Activated CD4-positive, alpha-beta memory T cell treated with anti-CD3 and anti-CD28 coated beads for 36 hours (primary cell): ENCODE measurements around the gene FTO. TPM values are rescaled to one million over a fixed set of nuclear protein-coding genes. Genes with fewer than 3 reads are reported as not detected.

Experiments
- CTCF ChIA-PET: fragments of 350-600 bp; sonication (Branson Sonifier 250); formaldehyde crosslinking; loops from one replicate; lab custom pipeline; 2021; ENCODE audit warnings: antibody characterized with exemption, inconsistent platforms; lab: Charles Lee
- POLR2A ChIA-PET: fragments of 350-600 bp; sonication (Branson Sonifier 250); formaldehyde crosslinking; loops from one replicate; lab custom pipeline; 2021; ENCODE audit warnings: antibody characterized with exemption; lab: Charles Lee
- DNase-seq: peaks from one replicate; pipeline ENCODE4 v3.0.0-alpha.2; 2020
- H3K27ac Mint-ChIP-seq: one replicate; pipeline ENCODE4 v1.8.0; 2021; ENCODE audit warnings: mixed read lengths
- H3K27me3 Mint-ChIP-seq: one replicate; pipeline ENCODE4 v1.8.0; 2021; ENCODE audit warnings: mixed read lengths
- H3K36me3 Mint-ChIP-seq: one replicate; pipeline ENCODE4 v1.8.0; 2021; ENCODE audit warnings: mixed read lengths
- H3K4me1 Mint-ChIP-seq: one replicate; pipeline ENCODE4 v1.8.0; 2021; ENCODE audit warnings: low read depth, mixed read lengths
- H3K4me3 Mint-ChIP-seq: one replicate; pipeline ENCODE4 v1.8.0; 2021; ENCODE audit warnings: mild to moderate bottlenecking, mixed read lengths
- H3K9me3 Mint-ChIP-seq: one replicate; pipeline ENCODE4 v1.8.0; 2021; ENCODE audit warnings: mixed read lengths
- intact Hi-C: fragments of 100-400 bp; cut with micrococcal nuclease; formaldehyde crosslinking; loops from one replicate; pipeline ENCODE4 v1.15.1; 2023
- total RNA-seq, 2 experiments: library from RNA; stranded (reverse); gene quantifications; one replicate each; pipeline ENCODE4 v1.2.3, GENCODE V29; 2021

FTO gene
- total RNA-seq, 2 experiments from 2014 or later, result 50.7 to 53.1 TPM

DNA sequence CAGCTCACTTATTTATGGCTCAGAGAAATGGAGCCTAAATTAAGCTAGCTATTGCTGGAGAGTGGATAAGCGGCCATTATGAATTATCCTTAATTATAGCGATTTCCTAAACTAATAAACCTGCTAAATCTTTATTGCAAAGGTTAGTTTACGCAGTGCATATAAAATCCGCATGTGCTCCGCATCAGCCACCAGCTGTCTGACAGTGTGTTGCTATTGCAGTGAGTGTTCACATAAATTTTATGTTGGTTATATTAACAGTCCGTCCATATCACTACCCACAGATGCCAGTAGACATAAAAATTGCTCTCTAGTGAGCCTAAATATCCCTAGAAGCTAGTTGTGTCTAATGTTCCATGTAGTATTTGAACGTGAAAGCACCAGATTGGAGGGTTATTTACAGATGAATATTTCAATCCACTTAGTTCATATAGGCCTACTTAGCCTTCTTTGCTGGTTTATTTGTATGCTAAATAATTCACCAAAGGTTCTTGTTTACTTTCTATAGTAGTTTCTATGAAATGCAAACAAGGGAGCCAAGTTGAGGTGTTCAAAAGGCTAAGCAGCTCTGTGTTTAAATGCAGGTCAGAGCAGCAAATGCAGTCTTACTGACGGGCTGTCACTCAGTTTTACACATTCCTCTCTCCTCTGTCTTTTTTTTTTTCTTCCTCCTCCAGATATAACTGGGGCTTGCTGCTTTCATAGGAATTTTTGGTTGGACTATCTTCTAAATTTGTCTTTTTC lies 363.5 kb downstream of the FTO start:
- H3K4me1 Mint-ChIP-seq, result no peaks in the 10 kb centered on the region
- intact Hi-C loops, result no loop called here
- no peak overlapping the region for H3K4me3 Mint-ChIP-seq
- CTCF ChIA-PET, result no interaction called here
- H3K27me3 Mint-ChIP-seq, result no peaks in the 10 kb centered on the region
- H3K9me3 Mint-ChIP-seq, result no peaks in the 10 kb centered on the region
- POLR2A ChIA-PET, result no interaction called here
- no peaks in the 10 kb centered on the region for H3K36me3 Mint-ChIP-seq
- H3K27ac Mint-ChIP-seq, result no peak overlapping the region
- no peak for DNase-seq

DNA sequence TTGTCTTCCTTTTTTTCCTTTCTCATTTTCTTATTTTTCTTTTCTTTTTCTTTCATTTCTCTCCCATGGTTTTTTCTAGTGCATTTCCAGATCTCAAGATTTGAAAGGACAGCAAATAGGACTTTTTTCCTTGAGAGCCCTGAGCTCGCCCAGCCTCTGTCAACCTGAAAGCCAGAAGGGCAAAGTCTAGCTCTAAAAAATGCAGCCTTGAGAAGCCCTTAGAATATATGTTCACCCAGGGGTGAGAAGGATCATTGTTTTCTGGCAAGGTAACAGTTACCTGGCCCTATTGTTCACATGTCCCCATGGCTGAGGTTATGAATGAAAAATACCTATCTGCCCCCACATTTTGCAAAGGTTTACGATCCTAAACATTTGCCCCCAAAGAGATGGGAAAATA lies 364.3 kb downstream of the FTO start:
- ChIA-PET CTCF (no interaction called here), POLR2A (no interaction called here)
- H3K4me1 Mint-ChIP-seq, result no peaks in the 10 kb centered on the region
- H3K27me3 Mint-ChIP-seq, result no peaks in the 10 kb centered on the region
- intact Hi-C loops, result no loop called here
- no peak overlapping the region for H3K4me3 Mint-ChIP-seq
- H3K36me3 Mint-ChIP-seq, result no peaks in the 10 kb centered on the region
- H3K9me3 Mint-ChIP-seq, result no peaks in the 10 kb centered on the region
- no peak overlapping the region for H3K27ac Mint-ChIP-seq
- no peak for DNase-seq

DNA sequence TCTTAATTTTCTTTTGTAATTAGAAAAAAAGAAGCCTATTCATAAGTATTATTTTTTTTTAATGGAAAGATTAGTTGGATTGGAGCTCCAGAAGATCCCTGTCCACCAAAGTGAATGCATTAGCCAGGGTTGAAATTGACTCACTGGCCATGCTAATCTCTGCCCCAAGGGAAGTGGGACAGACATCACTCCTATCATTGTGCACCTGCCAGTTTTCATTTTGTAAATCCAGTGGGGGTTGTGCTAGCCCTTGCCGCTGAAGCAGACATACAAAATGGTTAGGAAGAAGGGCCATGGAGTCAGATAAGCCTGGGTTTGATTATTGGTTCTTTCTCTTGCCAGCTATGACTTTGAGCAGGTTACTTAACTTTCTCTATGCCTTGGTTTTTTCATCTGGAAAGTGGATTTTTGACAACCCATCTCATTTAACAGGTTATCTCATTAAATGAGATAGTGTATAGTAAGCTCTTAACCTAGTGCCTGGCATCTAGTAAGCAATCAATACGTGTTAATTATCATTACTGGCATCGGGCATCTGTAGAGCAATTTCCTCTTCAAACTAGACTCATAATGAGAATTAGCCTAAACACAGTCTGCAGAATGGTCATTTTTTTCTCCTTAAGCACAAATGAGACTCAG lies 365.8 kb downstream of the FTO start:
- no peak overlapping the region for H3K4me3 Mint-ChIP-seq
- H3K27me3 Mint-ChIP-seq, result no peaks in the 10 kb centered on the region
- ChIA-PET POLR2A (no interaction called here), CTCF (no interaction called here)
- no peak for DNase-seq
- H3K4me1 Mint-ChIP-seq, result no peaks in the 10 kb centered on the region
- no peaks in the 10 kb centered on the region for H3K36me3 Mint-ChIP-seq
- no peak overlapping the region for H3K27ac Mint-ChIP-seq
- H3K9me3 Mint-ChIP-seq, result no peaks in the 10 kb centered on the region
- intact Hi-C loops, result no loop called here

DNA sequence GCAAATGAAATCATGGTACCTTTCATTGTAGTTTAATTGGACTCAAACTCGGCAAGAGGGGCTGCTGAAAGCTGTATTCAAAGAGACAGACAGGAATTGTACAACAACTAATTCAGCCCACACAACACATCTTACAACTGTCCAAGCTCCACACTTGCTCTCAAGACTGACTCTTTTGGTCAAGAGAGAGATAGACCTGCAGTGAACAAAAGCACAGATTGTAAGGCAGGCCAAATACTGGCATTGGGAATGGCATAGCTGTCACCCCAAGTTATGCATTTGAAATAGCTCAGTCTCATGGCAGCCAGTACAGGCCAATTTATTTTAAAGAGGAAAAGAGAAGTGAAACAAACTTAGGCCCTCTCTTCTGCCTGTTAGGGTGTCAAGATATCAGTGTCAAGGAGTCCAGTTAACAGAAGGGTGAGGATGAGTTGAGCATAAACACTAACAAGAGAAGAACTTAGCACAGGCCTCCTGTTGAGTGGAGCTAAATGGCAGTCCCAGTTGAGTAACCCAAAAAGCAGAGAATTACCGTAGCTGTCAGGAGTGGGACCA lies 366.9 kb downstream of the FTO start:
- Mint-ChIP-seq H3K9me3 (no peaks in the 10 kb centered on the region), H3K4me3 (no peak overlapping the region), H3K27me3 (no peaks in the 10 kb centered on the region), H3K36me3 (no peaks in the 10 kb centered on the region), H3K4me1 (no peaks in the 10 kb centered on the region), H3K27ac (no peak overlapping the region)
- ChIA-PET CTCF (no interaction called here), POLR2A (no interaction called here)
- no peak for DNase-seq
- intact Hi-C loops, result no loop called here

DNA sequence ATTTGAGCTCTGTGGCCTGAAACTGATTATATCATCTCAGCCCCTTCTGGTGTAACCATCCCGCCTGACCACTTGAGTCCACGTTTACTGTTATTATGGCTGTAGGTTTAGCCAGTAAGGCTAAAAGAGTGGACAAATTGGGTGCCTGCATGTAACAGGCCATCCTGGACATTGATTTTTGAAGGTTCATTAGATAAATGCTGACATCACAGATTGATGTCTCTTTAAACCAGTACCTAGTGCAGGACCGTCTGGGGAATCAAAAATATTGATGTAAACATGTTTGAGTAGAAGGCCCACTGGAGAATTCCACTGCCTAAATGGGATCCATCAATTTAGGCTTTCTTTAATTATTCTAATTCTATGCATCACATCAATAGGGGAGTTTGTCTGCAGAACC lies 367.6 kb downstream of the FTO start:
- Mint-ChIP-seq H3K27ac (no peak overlapping the region), H3K9me3 (no peaks in the 10 kb centered on the region), H3K27me3 (no peaks in the 10 kb centered on the region), H3K36me3 (no peaks in the 10 kb centered on the region), H3K4me1 (no peaks in the 10 kb centered on the region), H3K4me3 (no peak overlapping the region)
- ChIA-PET CTCF (no interaction called here), POLR2A (no interaction called here)
- DNase-seq, result no peak
- intact Hi-C loops, result no loop called here

DNA sequence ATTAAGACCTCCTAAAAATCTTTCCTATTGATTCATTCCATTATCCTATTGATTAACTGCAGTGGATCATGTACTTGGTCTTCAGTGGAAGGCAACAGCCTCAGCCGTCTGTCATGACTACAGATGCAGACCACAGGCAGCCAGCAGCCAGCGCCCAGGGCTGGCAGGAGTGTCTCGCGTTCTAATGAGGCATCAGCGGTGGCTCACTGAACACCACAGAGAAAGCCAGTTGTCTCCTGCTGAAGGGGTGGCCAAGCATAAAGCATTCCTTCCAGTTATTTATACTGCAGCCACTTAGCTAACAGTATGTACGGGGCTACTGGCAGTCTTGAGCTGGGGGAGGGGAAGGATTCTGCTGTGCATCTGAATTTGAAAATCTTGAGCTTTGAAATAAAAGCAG lies 368.3 kb downstream of the FTO start:
- Mint-ChIP-seq H3K9me3 (no peaks in the 10 kb centered on the region), H3K4me3 (no peak overlapping the region), H3K27me3 (no peaks in the 10 kb centered on the region), H3K4me1 (no peaks in the 10 kb centered on the region), H3K27ac (no peak overlapping the region), H3K36me3 (no peaks in the 10 kb centered on the region)
- intact Hi-C loops, result no loop called here
- POLR2A ChIA-PET, result no interaction called here
- CTCF ChIA-PET, result no interaction called here
- DNase-seq, result no peak

DNA sequence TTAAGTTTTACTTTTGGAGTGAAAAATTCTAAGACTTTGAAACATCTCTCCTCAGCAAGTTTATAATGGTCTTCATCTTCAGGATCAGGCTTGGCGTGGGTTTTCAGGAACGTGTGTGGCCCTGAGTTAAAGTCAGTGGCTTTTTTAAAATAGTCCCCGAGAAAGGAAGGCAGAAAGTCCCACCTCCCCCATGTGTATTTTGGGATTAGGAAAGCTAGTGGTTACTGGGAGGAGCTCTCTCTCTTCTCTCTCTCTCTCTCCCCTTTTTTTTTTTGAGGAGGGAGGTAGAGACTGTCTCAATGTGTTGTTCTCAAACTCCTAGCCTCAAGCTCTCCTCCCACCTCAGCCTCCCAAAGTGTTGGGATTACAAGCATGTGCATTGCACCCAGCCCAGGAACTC lies 369.4 kb downstream of the FTO start:
- no peak overlapping the region for H3K27ac Mint-ChIP-seq
- H3K4me3 Mint-ChIP-seq, result no peak overlapping the region
- H3K9me3 Mint-ChIP-seq, result no peaks in the 10 kb centered on the region
- no peaks in the 10 kb centered on the region for H3K4me1 Mint-ChIP-seq
- DNase-seq, result no peak
- ChIA-PET POLR2A (no interaction called here), CTCF (no interaction called here)
- no peaks in the 10 kb centered on the region for H3K27me3 Mint-ChIP-seq
- intact Hi-C loops, result no loop called here
- no peaks in the 10 kb centered on the region for H3K36me3 Mint-ChIP-seq

DNA sequence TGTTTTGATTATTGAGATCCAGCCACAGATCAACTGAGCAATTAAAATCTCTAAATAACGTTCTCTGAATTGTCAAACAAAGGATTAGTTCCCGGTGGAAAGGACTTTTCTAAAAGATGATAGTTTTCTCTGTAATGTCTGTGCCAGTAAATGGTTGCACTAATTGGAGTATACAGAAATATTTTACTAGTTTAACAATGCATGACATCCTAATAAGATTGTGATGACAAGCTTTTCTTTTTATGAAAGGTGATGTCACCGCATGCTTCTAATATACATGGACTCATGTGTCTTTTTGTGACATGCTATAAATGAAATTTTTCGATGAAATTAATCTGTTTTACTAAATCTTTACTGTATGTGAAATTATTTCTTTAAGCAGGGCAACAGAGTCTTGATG lies 371.5 kb downstream of the FTO start:
- Mint-ChIP-seq H3K4me3 (no peak overlapping the region), H3K27me3 (no peaks in the 10 kb centered on the region), H3K27ac (no peak overlapping the region), H3K36me3 (no peaks in the 10 kb centered on the region), H3K4me1 (no peaks in the 10 kb centered on the region), H3K9me3 (no peaks in the 10 kb centered on the region)
- POLR2A ChIA-PET, result no interaction called here
- intact Hi-C loops, result no loop called here
- no peak for DNase-seq
- CTCF ChIA-PET, result no interaction called here

DNA sequence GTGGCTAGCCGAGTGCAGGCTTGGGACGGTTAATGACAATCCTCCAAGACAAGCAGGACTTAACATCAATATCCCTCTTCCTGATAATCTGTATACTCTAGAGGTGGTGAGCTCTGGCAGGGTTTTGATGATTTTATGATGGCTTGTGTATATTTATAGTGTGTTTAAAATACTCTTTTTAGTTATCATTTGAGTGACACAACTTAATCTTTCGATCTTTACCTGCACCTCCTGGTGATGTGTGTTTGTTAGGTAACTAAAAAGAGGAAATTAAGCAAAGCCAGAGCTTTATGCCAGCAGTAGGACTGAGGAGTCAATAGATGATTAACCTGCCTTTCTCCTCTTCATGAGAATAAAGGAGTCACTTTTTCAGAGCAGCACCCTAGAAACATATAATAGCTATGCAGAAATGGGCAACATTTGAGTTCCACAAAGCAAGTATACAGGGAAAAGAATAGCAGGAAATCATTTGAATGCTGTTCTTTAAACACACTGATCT lies 372.1 kb downstream of the FTO start:
- no peaks in the 10 kb centered on the region for H3K27me3 Mint-ChIP-seq
- H3K4me3 Mint-ChIP-seq, result no peak overlapping the region
- no peaks in the 10 kb centered on the region for H3K9me3 Mint-ChIP-seq
- POLR2A ChIA-PET, result no interaction called here
- no peak overlapping the region for H3K27ac Mint-ChIP-seq
- H3K4me1 Mint-ChIP-seq, result no peaks in the 10 kb centered on the region
- CTCF ChIA-PET, result interaction anchor here (0.5 kb wide), 1 partner anchor 1884 kb away, joined by 3 read pairs; no protein-coding TSS in a partner anchor
- DNase-seq, result no peak
- no peaks in the 10 kb centered on the region for H3K36me3 Mint-ChIP-seq
- intact Hi-C loops, result no loop called here

DNA sequence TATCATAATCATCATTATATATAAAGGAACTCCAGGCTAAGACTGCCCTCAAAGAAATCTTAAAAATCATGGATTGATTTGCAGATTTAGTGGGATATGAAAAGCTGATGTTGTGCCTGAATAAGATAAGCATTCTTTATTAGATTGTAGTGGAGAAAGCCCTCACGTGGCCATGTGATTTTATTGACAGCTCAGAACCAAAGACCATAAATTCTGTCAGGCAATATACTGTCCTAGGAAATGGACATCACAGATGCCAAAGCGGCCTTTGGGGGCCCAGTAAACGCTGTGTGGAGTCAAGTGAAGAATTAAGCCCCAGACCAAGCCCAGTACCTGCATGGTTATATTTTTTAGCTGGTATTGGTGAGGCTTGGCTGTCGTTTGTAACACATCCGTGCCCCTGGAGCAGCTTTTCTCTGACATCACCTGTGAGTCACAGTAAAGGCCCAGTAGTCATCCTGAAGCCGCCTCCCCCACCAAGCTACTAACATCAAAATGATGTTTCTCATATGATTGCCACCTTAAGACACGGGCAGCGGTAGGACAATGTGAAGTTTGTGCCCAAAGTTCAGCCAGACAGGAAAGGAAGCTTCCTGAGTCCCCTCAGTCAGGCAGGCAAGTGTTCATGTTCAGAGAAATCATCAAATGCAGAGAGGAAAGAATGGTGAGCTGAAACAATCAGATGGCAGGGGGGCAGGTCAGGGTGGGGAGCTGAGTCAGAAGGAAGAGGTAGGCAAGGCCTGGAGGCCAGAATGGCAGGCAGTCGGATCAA lies 373.3 kb downstream of the FTO start:
- Mint-ChIP-seq H3K9me3 (no peaks in the 10 kb centered on the region), H3K36me3 (no peaks in the 10 kb centered on the region), H3K4me3 (no peak overlapping the region), H3K27me3 (no peaks in the 10 kb centered on the region), H3K4me1 (no peaks in the 10 kb centered on the region), H3K27ac (no peak overlapping the region)
- intact Hi-C loops, result no loop called here
- no peak for DNase-seq
- POLR2A ChIA-PET, result no interaction called here
- CTCF ChIA-PET, result no interaction called here

DNA sequence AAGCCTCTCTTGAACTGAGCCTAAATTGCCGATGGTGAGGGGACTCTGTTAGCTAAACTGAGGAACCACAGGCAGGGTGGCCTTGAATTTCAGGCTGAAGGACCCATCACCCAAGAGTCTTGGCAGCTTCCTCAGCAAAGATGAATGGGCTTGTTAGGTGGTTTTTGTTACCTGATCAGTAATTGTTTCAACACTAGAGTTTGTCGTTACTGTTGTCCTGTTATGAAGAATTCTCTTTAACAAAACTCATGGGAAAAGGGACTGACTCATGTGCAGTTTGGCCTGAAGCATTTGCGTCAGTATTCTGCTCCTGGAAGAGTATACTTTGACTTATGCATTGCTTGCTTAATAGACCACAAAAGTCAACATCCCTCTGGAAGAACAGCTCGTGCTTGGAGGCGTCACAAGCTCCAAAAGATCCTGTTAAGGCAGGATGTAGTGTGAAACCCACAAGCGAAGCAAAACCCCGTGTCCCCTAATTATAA lies 376.6 kb downstream of the FTO start:
- no peak overlapping the region for H3K27ac Mint-ChIP-seq
- H3K27me3 Mint-ChIP-seq, result no peaks in the 10 kb centered on the region
- POLR2A ChIA-PET, result no interaction called here
- intact Hi-C loops, result no loop called here
- no peak overlapping the region for H3K4me3 Mint-ChIP-seq
- H3K9me3 Mint-ChIP-seq, result no peaks in the 10 kb centered on the region
- CTCF ChIA-PET, result no interaction called here
- peaks cover 3% of the 10 kb centered on the region for H3K36me3 Mint-ChIP-seq
- H3K4me1 Mint-ChIP-seq, result no peaks in the 10 kb centered on the region
- no peak for DNase-seq

DNA sequence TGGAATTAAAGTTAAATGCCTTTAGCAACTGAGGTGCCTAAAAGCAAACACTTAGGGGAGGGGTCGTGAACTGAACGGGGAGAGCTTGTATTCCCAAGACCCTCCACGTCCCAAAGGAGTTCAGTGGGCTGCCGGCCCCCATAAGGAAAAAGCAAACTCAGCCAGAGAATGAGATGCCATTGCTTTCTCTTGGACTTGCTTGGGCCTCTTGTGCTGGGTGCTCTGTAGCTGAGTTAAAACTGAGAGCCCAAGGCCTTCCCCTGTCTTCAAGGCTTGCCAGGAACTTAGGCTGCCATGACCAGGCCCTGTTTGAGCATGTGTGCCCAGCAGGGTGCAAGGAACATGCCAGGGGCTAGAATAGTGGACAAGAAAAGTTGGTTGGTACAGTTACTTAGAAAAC lies 382.8 kb downstream of the FTO start:
- Mint-ChIP-seq H3K9me3 (no peaks in the 10 kb centered on the region), H3K27me3 (no peaks in the 10 kb centered on the region), H3K27ac (no peak overlapping the region), H3K4me1 (no peaks in the 10 kb centered on the region), H3K36me3 (peaks cover 15% of the 10 kb centered on the region), H3K4me3 (no peak overlapping the region)
- intact Hi-C loops, result no loop called here
- POLR2A ChIA-PET, result no interaction called here
- CTCF ChIA-PET, result no interaction called here
- DNase-seq, result no peak
